ENCODE measurements around the gene GFM2. TPM values are rescaled to one million over a fixed set of nuclear protein-coding genes. Genes with fewer than 3 reads are reported as not detected.

Gene GFM2, protein sequence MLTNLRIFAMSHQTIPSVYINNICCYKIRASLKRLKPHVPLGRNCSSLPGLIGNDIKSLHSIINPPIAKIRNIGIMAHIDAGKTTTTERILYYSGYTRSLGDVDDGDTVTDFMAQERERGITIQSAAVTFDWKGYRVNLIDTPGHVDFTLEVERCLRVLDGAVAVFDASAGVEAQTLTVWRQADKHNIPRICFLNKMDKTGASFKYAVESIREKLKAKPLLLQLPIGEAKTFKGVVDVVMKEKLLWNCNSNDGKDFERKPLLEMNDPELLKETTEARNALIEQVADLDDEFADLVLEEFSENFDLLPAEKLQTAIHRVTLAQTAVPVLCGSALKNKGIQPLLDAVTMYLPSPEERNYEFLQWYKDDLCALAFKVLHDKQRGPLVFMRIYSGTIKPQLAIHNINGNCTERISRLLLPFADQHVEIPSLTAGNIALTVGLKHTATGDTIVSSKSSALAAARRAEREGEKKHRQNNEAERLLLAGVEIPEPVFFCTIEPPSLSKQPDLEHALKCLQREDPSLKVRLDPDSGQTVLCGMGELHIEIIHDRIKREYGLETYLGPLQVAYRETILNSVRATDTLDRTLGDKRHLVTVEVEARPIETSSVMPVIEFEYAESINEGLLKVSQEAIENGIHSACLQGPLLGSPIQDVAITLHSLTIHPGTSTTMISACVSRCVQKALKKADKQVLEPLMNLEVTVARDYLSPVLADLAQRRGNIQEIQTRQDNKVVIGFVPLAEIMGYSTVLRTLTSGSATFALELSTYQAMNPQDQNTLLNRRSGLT
- total RNA-seq: 24.1 and 33.3 TPM in 2 replicates

GRCh38 chr5:74766849-74767578 lies at the start of gene GFM2, which contains the start of gene NSA2:
Gene GFM2, minus strand, starts transcription at chr5:74767117. Its CDS starts 3,375 bp downstream, at chr5:74763742.
Gene NSA2, plus strand, starts transcription at chr5:74767249. Its CDS starts 112 bp downstream, at chr5:74767361.

GRCh38 chr5:74684900-74685851 lies 81.7 kb downstream of the GFM2 start, which contains the start of gene HEXB:
Gene HEXB, plus strand, starts transcription at chr5:74685233. Its CDS starts 28 bp downstream, at chr5:74685261.

Other genes with a start within 250 kb of the GFM2 start
- gene ENC1, start 126.4 kb downstream of the GFM2 start, total RNA-seq: 21.9 and 33.7 TPM in 2 replicates
- 111 and 145 TPM in 2 replicates for gene HEXB, start 81.9 kb downstream of the GFM2 start, total RNA-seq
- gene NSA2, start 132 bp upstream of the GFM2 start, total RNA-seq: 56.8 and 103 TPM in 2 replicates
- 2.8 and 4.1 TPM in 2 replicates for gene FAM169A, start 99.3 kb upstream of the GFM2 start, total RNA-seq